T-helper 1 cell (primary cell): ENCODE data around the gene SLC16A12.

ENCODE experiments used
- DNase-seq, 5 donors: peaks; one replicate each; pipeline ENCODE4 v3.0.0-alpha.2; 2012 to 2020

SLC16A12 gene

DNA sequence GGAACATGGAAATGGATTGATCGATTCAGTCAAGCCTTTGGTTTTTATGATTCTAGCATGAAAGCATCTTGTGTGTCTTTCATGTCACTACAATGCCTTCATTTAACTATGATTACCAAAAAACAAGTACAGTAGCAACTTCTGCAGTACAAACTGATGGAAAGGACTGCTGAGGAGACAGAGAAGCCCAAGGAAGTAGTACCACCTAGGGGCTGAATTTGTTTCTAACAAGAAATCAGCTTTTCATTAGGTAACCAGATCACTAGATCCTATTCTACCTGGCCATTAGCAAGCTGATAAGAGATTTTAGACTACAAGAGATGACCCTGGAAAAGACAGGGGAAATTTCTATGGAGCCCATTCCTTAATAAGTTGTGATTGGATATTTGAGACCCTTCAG is 146.1 kb downstream of the SLC16A12 start:
- no peak for DNase-seq

DNA sequence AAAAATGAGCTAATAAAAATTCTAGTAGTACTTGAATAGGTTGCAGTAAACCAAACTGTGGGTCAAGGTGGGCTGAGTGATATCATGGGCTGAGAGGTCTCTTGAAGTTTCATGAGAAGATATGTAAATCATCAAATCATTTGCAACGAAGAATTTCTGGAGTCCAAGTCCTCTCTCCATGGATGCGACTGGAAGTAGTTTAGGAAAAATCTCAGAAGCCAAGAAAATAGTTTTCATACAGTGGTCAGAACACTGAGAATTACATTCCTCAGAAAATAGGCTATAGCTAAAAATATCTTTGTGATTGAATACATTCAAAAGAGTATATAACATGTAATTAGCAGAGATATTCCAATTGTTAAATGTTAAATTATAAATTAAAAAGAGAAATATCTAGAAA is 146.6 kb downstream of the SLC16A12 start:
- DNase-seq = no peak

DNA sequence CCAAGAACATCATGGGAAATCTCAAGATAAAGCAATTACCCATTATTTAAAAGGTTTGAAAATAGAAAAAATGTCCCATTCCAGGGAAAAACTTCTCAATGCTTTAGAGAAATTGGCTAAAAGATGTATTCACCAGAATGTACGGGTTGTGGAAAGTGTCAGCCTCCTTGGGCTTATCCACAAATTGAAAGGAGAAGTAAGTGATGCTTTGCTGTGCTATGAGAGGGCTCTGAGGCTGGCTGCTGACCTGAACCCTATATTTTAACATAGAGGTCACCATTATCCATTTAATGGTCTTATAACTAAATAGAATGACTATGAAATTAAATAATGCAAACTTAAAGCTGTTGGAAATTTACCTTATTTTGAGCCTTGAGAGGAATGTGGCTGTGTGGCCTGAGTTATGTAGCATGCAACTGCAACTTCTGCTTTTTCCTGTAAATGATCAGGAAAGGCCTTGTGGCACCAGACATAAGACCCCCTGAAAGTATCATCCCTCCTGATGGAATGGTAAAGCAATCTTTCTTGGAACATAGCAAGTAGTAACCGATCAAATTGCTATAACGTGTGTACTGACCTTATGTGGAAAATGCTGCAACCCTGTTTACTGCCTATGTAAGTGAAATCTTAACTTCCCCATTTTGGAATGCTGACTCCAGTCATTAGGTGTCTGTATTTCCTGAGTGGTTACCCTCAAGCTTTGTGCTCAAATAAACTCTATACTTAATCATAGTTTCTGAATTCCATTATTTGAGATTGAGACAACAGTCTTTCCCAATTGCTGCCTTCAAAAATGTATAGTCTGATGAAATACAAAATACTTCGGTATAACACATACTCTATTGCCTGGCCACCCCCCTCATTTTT is 150.7 kb downstream of the SLC16A12 start:
- no peak for DNase-seq

DNA sequence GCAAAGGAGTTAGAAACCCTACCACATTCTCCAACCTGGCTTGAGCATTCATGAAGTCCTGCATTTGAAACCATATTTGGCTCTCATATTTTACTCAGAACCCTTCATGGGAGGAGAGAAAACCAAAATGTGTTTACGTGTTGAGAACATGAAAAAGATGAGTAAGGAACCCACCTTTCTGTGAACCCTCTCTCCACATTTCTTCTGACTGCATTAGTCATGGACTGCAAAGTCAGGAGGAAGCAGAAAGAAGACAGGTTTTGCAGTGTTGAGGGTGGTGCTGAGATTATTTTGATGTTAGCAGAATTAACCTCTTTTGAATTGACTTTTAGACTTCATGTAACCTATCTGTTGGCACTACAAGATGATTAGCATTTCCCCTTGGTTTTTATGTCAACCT is 152.6 kb downstream of the SLC16A12 start:
- DNase-seq = no peak
